ENCODE data around the gene ARPC5.

ARPC5 gene

DNA sequence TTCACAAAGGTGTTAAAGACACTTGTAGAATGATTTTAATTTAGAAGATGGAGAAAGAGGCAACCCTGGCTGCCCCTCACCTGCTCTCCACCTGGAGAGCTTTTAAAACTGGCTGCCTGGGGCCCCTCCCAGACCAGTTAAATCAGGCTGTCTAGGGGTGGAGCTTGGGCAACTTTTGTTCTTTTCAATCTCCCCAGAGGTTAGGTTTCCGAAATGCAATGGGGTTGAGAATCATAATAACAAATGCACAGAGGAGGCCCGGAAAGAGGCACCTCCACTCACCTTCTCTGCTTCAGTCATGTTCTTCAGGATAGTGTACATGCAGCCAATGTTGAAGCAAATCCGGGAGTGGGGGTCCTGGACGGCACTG, 45.7 kb downstream of the ARPC5 start:
- in situ Hi-C loops (cut with HindIII; ENCODE audit: low sequenced_read_pairs): loop anchor here (10.0 kb wide), 1 partner anchor 345 kb away; no protein-coding TSS in a partner anchor

DNA sequence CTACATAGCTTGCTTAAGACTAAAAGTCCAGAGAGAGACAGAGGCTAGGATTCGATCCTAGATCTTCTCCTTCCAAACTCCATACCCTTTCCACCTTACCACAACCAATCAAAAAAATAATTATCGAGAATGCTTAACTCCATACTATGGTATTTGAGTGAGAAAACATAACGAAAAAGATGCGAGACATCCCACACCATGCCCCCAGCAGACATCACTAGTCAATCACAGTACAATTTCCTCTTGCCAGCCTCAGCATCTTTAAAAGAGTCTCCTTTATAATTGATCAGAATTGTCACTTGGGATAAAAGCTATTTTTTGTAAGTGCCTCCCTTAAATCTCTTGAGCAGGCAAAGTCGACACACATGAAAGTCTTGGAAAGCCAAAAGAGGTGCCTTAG, 46.2 kb downstream of the ARPC5 start:
- in situ Hi-C loops (cut with HindIII; ENCODE audit: low sequenced_read_pairs): no loop called here

GRCh38 chr1:183588827-183589226, 46.8 kb downstream of the ARPC5 start:
- in situ Hi-C loops (cut with HindIII; ENCODE audit: low sequenced_read_pairs): no loop called here

- in situ Hi-C loops (cut with HindIII; ENCODE audit: low sequenced_read_pairs): no loop called here
These were observed 48.7 kb downstream of the ARPC5 start for GRCh38 chr1:183586926-183587325.

GRCh38 chr1:183586455-183586854, 49.1 kb downstream of the ARPC5 start:
- in situ Hi-C loops (cut with HindIII; ENCODE audit: low sequenced_read_pairs): no loop called here

DNA sequence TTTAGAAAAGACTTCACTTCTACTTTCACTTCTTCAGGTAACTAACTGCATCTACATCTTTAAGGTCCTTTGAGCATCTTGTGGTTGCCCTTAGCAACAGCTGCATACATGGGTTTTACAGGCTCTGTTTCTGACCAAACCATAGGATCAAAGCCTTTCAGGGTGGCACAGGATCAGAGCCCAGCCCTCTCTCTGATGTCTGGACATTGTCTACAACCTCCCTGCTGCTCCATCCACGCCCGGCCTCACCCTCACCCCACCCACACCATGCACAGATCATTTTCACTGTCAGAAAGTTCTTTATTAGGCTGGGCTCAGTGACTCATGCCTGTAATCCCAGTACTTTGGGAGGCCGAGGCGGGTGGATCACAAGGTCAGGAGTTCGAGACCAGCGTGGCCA, 50.5 kb downstream of the ARPC5 start:
- in situ Hi-C loops (cut with HindIII; ENCODE audit: low sequenced_read_pairs): no loop called here

- in situ Hi-C loops (cut with HindIII; ENCODE audit: low sequenced_read_pairs): no loop called here
These were observed 51.4 kb downstream of the ARPC5 start for GRCh38 chr1:183584147-183584546.

- in situ Hi-C loops (cut with HindIII; ENCODE audit: low sequenced_read_pairs): no loop called here
These were observed 52.1 kb downstream of the ARPC5 start for GRCh38 chr1:183583466-183583865.

- in situ Hi-C loops (cut with HindIII; ENCODE audit: low sequenced_read_pairs): no loop called here
These were observed 53.4 kb downstream of the ARPC5 start for GRCh38 chr1:183582021-183582713.

GRCh38 chr1:183580281-183580682, 55.3 kb downstream of the ARPC5 start:
- in situ Hi-C loops (cut with HindIII; ENCODE audit: low sequenced_read_pairs): no loop called here

- in situ Hi-C loops (cut with HindIII; ENCODE audit: low sequenced_read_pairs): no loop called here
These were observed 56.7 kb downstream of the ARPC5 start for GRCh38 chr1:183578856-183579255.

DNA sequence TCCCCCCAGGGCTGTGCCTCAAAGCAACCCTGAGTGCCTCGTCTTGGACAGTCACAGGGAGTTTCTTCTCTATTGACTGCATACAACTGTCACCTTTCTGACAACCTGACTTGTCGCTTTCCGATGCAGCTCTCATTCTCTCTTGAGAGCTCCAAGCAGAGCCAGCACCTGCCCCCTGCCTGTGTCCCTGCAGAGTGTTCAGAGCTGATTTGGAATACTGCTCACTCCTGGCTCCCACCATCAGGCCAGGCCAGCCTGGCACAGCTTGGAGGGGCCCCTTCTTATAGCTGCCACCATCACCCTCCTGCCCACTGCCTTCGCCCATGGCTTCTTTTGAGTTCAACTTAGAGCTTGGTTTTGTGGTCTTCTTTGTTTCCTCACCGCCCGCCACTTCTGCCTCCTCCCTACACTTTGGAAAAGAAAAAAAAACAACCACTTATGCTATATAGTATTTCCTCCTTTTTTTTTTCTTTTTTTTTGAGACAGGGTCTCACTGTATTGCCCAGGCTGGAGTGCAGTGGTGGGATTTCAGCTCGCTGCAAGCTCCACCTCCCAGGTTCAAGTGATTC, 57.6 kb downstream of the ARPC5 start:
- in situ Hi-C loops (cut with HindIII; ENCODE audit: low sequenced_read_pairs): no loop called here

GRCh38 chr1:183576537-183576936, 59.0 kb downstream of the ARPC5 start:
- in situ Hi-C loops (cut with HindIII; ENCODE audit: low sequenced_read_pairs): no loop called here

DNA sequence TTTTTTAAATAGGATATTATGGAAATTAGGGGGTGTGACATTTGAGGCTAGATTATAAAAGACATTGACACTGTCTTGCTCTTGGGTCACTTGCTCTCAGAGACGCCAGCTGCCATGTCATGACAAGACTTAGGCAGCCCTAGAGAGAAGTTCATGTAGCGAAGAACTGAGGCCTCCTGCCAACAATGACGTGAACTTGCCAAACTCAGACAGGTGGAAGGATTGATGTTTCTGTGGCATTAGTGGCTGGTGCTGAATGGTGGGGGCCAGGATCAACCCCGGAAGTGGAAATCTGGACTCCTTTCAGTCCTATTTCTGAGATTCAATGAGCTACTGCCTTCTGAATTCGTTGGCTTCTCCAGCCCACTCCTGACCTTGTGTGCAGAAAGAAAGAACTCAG, 60.0 kb downstream of the ARPC5 start:
- in situ Hi-C loops (cut with HindIII; ENCODE audit: low sequenced_read_pairs): no loop called here

DNA sequence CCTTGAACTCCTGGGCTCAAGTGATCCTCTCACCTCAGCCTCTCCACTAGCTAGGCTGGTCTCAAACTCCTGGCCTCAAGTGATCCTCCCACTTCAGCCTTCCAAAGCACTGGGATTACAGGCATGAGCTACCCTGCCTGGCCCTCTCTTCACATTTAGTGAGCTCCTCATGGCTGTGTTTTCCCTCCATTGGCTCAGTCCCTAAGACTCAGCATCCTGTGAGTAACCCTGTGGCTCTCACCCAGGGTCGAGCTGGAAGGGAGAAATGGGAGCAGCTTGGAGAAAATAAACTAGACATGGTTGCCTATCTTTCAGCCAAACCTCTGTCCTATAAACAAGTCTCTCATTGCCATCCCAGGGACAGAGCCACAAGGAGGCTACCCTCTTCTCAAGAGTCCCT, 62.9 kb downstream of the ARPC5 start:
- in situ Hi-C loops (cut with HindIII; ENCODE audit: low sequenced_read_pairs): no loop called here

GRCh38 chr1:183571678-183572268, 63.8 kb downstream of the ARPC5 start:
- in situ Hi-C loops (cut with HindIII; ENCODE audit: low sequenced_read_pairs): no loop called here

All from endothelial cell of hepatic sinusoid (primary cell).